PC-3 (cell line): ENCODE data around the gene TSEN2. TPM values are rescaled to one million over a fixed set of nuclear protein-coding genes. Genes with fewer than 3 reads are reported as not detected.
A peak's percentile ranks its signal among the peaks of the same experiment; 100 is the strongest.
"Not testable (repeated sequence)": the region's sequence is repeated elsewhere in the genome, so short reads cannot be mapped to it uniquely, and the experiment has no call there.

Experiments used
- ATAC-seq: fragments of 200-7000 bp; cut with Tn5 transposase; 2 replicates; pipeline ENCODE4 v1.9.1; 2020; ENCODE audit warnings: mild to moderate bottlenecking, moderate library complexity
- BruUV-seq: library from RNA; stranded (reverse); fragments of 400-500 nt; replicated peaks from 2 replicates; lab custom pipeline; 2021; lab: Mats Ljungman, UMichigan
- CTCF ChIA-PET: fragments of 300-600 bp; sonication (Branson Sonifier 250); formaldehyde crosslinking; loops from one replicate; lab custom pipeline; 2022; ENCODE audit warnings: antibody characterized with exemption; lab: Charles Lee
- POLR2A ChIA-PET: fragments of 300-600 bp; sonication (Branson Sonifier 250); formaldehyde crosslinking; loops from one replicate; lab custom pipeline; 2022; ENCODE audit warnings: antibody characterized with exemption; ENCODE audit not compliant: unreplicated experiment; lab: Charles Lee
- DNase-seq: peaks from one replicate; pipeline ENCODE4 v3.0.0-alpha.2; 2015
- H2AFZ ChIP-seq: fragments of 300-600 bp; sonication (generic); 2 replicates; pipeline ENCODE4 v1.6.0; 2016; ENCODE audit warnings: antibody characterized with exemption, low read length
- H3F3A ChIP-seq: fragments of 300-600 bp; sonication (generic); one replicate; pipeline ENCODE4 v1.6.0; 2017; ENCODE audit warnings: antibody characterized with exemption, low read length, control low read depth, mild to moderate bottlenecking; ENCODE audit not compliant: unreplicated experiment
- H3K27ac ChIP-seq: fragments of 300-600 bp; sonication (generic); 2 replicates; pipeline ENCODE4 v1.5.1; 2016; ENCODE audit warnings: mild to moderate bottlenecking, low read length
- H3K27me3 ChIP-seq: fragments of 300-600 bp; sonication (generic); 2 replicates; pipeline ENCODE4 v1.6.1; 2016; ENCODE audit warnings: low read length, mixed read lengths
- H3K36me3 ChIP-seq: fragments of 300-600 bp; sonication (generic); 2 replicates; pipeline ENCODE4 v1.6.1; 2016; ENCODE audit warnings: low read depth, mixed run types, low read length, mixed read lengths
- H3K4me1 ChIP-seq: fragments of 300-600 bp; sonication (generic); 2 replicates; pipeline ENCODE4 v1.5.1; 2016; ENCODE audit warnings: low read length; ENCODE audit not compliant: insufficient read depth
- H3K4me2 ChIP-seq: fragments of 300-600 bp; sonication (generic); 2 replicates; pipeline ENCODE4 v1.6.0; 2016; ENCODE audit warnings: low read length
- H3K4me3 ChIP-seq: fragments of 300-600 bp; sonication (generic); 2 replicates; pipeline ENCODE4 v1.5.1; 2016; ENCODE audit warnings: mild to moderate bottlenecking, low read length, mixed read lengths
- H3K79me2 ChIP-seq: fragments of 300-600 bp; sonication (generic); 2 replicates; pipeline ENCODE4 v1.6.1; 2017; ENCODE audit warnings: low read length, mixed read lengths
- H3K9ac ChIP-seq: fragments of 300-600 bp; sonication (generic); 2 replicates; pipeline ENCODE4 v1.6.0; 2016; ENCODE audit warnings: mild to moderate bottlenecking, low read length
- H3K9me2 ChIP-seq: fragments of 300-600 bp; sonication (generic); replicated peaks from 2 replicates; pipeline ENCODE4 v1.6.1; 2016; ENCODE audit warnings: mixed run types, low read length, mixed read lengths
- H3K9me3 ChIP-seq: fragments of 300-600 bp; sonication (generic); 2 replicates; pipeline ENCODE4 v1.6.1; 2016; ENCODE audit warnings: low read length, mixed read lengths
- H4K20me1 ChIP-seq: fragments of 300-600 bp; sonication (generic); 2 replicates; pipeline ENCODE4 v1.6.1; 2016; ENCODE audit warnings: low read length, mixed read lengths
- CTCF ChIP-seq: fragments of 300-600 bp; sonication (generic); conservative IDR thresholded peaks from 2 replicates; pipeline ENCODE4 v1.5.1; 2017; ENCODE audit warnings: antibody characterized with exemption, low read depth, mild to moderate bottlenecking, low read length
- EZH2 ChIP-seq: fragments of 300-600 bp; sonication (generic); IDR thresholded peaks from one replicate; pipeline ENCODE4 v1.6.1; 2017; ENCODE audit warnings: antibody characterized with exemption, mild to moderate bottlenecking, low read length; ENCODE audit not compliant: unreplicated experiment
- EZH2phosphoT487 ChIP-seq: fragments of 300-600 bp; sonication (generic); IDR thresholded peaks from 2 replicates; pipeline ENCODE4 v1.6.1; 2018; ENCODE audit warnings: mild to moderate bottlenecking, antibody characterized with exemption, low read length, borderline replicate concordance
- intact Hi-C: fragments of 100-400 bp; cut with micrococcal nuclease; formaldehyde crosslinking; loops from 2 replicates; pipeline ENCODE4 v1.9.0; 2023
- total RNA-seq: library from RNA; depleted of rRNA; stranded (reverse); fragments of >200 nt; gene quantifications from 2 replicates; pipeline ENCODE4 v1.2.3, GENCODE V29; 2014

Gene TSEN2
- total RNA-seq, 1 experiment from 2014 or later = 40.2 TPM

GRCh38 chr3:12454816-12455121 lies 29.5 kb upstream of the TSEN2 start:
- no peak overlapping the region for H3K4me3 ChIP-seq
- peak overlapping the region; percentile 42 for H3K4me2 ChIP-seq
- no peaks in the 10 kb centered on the region for H3K27me3 ChIP-seq
- H3F3A ChIP-seq = peaks cover under 1% of the 10 kb centered on the region
- H3K4me1 ChIP-seq = peaks cover 35% of the 10 kb centered on the region
- H2AFZ ChIP-seq = no peak overlapping the region
- H3K79me2 ChIP-seq = no peaks in the 10 kb centered on the region
- peak overlapping the region; percentile 78 for H3K9ac ChIP-seq
- H3K36me3 ChIP-seq = no peaks in the 10 kb centered on the region
- TF ChIP-seq EZH2 (no peak), EZH2phosphoT487 (no peak), CTCF (no peak)
- peak; percentile 77 for DNase-seq
- no peaks in the 10 kb centered on the region for H3K9me2 ChIP-seq
- ATAC-seq = peak; percentile 67
- ChIA-PET POLR2A (interaction anchor here (0.7 kb wide), 1 partner anchor 27 kb away, joined by 3 read pairs; no protein-coding TSS in a partner anchor), CTCF (interaction anchor here (1.0 kb wide), 1 partner anchor 15 kb away, joined by 4 read pairs; no protein-coding TSS in a partner anchor)
- no peaks in the 10 kb centered on the region for H3K9me3 ChIP-seq
- H3K27ac ChIP-seq = peak overlapping the region; percentile 94
- intact Hi-C loops = no loop called here
- no peaks in the 10 kb centered on the region for H4K20me1 ChIP-seq
- TSS peak; percentile 55 for BruUV-seq

GRCh38 chr3:12455740-12456139 lies 28.5 kb upstream of the TSEN2 start:
- TF ChIP-seq EZH2 (no peak), EZH2phosphoT487 (no peak)
- Histone ChIP-seq H3K27ac (peak overlapping the region; percentile 94), H3K4me1 (peaks cover 30% of the 10 kb centered on the region), H3K9ac (peak overlapping the region; percentile 78; the same call in 1 of the 2 replicates), H3F3A (no peaks in the 10 kb centered on the region), H3K27me3 (no peaks in the 10 kb centered on the region), H3K4me2 (no peak overlapping the region), H2AFZ (no peak overlapping the region), H3K4me3 (no peak overlapping the region), H3K79me2 (no peaks in the 10 kb centered on the region), H3K9me3 (no peaks in the 10 kb centered on the region), H3K9me2 (no peaks in the 10 kb centered on the region), H4K20me1 (no peaks in the 10 kb centered on the region), H3K36me3 (no peaks in the 10 kb centered on the region)
- no TSS peak for BruUV-seq
- DNase-seq (no peak), ATAC-seq (no peak)
- ChIA-PET CTCF (no interaction called here), POLR2A (interaction anchor here (0.7 kb wide), 1 partner anchor 28 kb away, joined by 3 read pairs; no protein-coding TSS in a partner anchor)
- intact Hi-C loops = no loop called here

GRCh38 chr3:12456441-12456840 lies 27.8 kb upstream of the TSEN2 start:
- CTCF ChIA-PET = no interaction called here
- no peak for TF ChIP-seq EZH2phosphoT487
- BruUV-seq = no TSS peak
- intact Hi-C loops = no loop called here
- Histone ChIP-seq H3K4me2 (no peak overlapping the region), H3K9me3 (no peaks in the 10 kb centered on the region), H3K27me3 (no peaks in the 10 kb centered on the region), H3K4me3 (no peak overlapping the region), H2AFZ (no peak overlapping the region), H3K79me2 (no peaks in the 10 kb centered on the region), H3K9ac (no peak overlapping the region), H3K36me3 (no peaks in the 10 kb centered on the region), H3K4me1 (peaks cover 34% of the 10 kb centered on the region), H4K20me1 (no peaks in the 10 kb centered on the region), H3K27ac (peak overlapping the region; percentile 94; the same call in 1 of the 2 replicates), H3K9me2 (no peaks in the 10 kb centered on the region), H3F3A (no peaks in the 10 kb centered on the region)
- POLR2A ChIA-PET = no interaction called here
- ATAC-seq = no peak
- no peak for DNase-seq

- POLR2A ChIA-PET = interaction anchor here (0.6 kb wide), 1 partner anchor 19 kb away, joined by 5 read pairs; no protein-coding TSS in a partner anchor
- intact Hi-C loops, H3K27me3 ChIP-seq, H3K36me3 ChIP-seq, ATAC-seq, H3K79me2 ChIP-seq, H3F3A ChIP-seq, H3K4me2 ChIP-seq, H2AFZ ChIP-seq, DNase-seq, H3K9me2 ChIP-seq, BruUV-seq, H3K9me3 ChIP-seq, H3K9ac ChIP-seq, H3K4me3 ChIP-seq, H3K27ac ChIP-seq, CTCF ChIA-PET, H4K20me1 ChIP-seq: not testable (repeated sequence)
- peaks cover 43% of the 10 kb centered on the region for H3K4me1 ChIP-seq
Observed at GRCh38 chr3:12457380-12457779, 26.9 kb upstream of the TSEN2 start.
